Eye (tissue), 1 donor: ENCODE measurements around the gene CDH23.
"Not testable (repeated sequence)": the region's sequence is repeated elsewhere in the genome, so short reads cannot be mapped to it uniquely, and the experiment has no call there.

Source experiments
- DNase-seq: peaks from one replicate; pipeline ENCODE4 v3.0.0-alpha.2; 2015

Gene CDH23

DNA sequence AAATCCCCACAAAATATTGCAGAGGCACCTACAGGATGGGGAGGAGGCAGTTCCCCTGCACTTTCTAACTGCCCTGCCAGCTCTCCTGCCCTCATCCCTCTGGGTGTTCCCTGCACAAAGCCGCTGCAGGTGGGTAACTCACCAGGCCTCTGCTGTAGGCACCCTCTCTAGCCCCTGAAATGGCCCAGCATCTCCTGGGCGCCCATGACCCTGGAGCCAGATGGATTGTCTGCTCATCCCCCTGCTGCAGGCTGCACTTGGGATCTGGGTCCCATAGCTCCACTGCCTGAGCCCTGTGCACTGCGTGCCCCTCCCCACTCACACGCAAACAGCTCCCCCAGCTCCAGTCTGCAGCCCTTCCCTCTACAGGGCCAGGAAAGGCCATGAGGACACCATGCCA lies 192.0 kb downstream of the CDH23 start:
- no peak for DNase-seq

- DNase-seq, result no peak
These were observed 193.2 kb downstream of the CDH23 start for GRCh38 chr10:71589617-71590551.

- no peak for DNase-seq
These were observed 194.1 kb downstream of the CDH23 start for GRCh38 chr10:71590781-71591350.

- no peak for DNase-seq
These were observed 198.3 kb downstream of the CDH23 start for GRCh38 chr10:71594934-71595571.

- no peak for DNase-seq
These were observed 198.9 kb downstream of the CDH23 start for GRCh38 chr10:71595649-71596048.

GRCh38 chr10:71596127-71596526 lies 199.4 kb downstream of the CDH23 start:
- DNase-seq, result no peak

GRCh38 chr10:71596759-71597158 lies 200.0 kb downstream of the CDH23 start:
- DNase-seq, result no peak

GRCh38 chr10:71597821-71598498 lies 201.2 kb downstream of the CDH23 start:
- DNase-seq, result no peak

DNA sequence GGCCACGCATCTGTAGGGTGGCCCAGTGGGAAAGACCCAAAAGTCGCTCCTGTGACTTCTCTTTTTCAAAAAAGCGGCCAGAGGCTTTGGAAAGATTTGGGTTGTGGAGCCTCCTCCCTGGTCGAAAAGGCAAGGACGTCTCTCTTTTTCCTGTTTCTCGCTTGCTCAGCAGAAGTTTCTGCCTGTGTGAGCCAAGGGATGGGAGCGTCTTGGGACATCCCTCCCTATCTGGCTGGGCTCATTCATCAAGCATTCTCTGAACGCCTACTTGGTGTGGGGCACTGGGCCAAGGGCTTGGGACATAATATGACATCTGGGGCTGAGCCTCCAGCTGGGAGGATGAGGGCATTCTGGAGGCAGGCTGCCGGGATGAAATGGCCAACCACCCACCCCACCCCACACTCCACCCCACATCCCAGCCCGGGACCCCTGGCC lies 201.9 kb downstream of the CDH23 start:
- DNase-seq, result no peak

- DNase-seq, result no peak
These were observed 202.8 kb downstream of the CDH23 start for GRCh38 chr10:71599518-71599917.

DNA sequence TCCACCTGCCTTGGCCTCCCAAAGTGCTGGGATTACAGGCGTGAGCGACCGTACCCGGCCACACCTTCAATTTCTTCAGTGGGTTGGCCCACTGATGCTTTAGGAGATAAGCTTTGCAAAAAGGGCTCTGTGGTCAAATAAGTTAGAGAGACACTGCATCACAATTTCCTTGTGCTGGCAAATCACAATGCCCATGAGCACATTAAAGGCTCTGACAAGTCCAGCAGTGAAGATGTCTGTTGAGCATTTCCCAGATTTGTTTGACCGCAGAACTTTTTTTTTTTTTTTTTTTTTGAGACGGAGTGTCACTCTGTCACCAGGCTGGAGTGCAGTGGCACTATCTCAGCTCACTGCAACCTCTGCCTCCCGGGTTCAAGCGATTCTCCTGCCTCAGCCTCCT lies 203.5 kb downstream of the CDH23 start:
- not testable (repeated sequence) for DNase-seq

DNA sequence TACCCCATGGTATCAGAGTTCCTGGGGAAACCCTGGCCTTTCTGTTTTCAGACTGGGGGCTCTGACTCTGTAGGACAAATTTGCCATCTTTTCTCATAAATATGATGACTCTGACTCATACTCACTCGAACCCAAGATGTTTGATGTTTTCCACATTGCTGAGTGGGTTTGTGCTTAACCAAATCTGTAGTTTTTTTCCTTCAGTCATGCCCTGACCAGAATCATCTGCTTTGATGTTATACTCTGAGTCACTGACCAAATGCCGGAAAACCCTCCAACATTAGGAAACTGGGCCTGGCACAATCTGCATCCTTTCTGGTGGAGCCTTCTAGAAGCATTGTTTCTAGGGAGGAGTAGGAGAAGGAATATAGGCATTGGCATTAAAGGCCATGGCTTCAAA lies 204.1 kb downstream of the CDH23 start:
- DNase-seq, result no peak

GRCh38 chr10:71601273-71601672 lies 204.6 kb downstream of the CDH23 start:
- no peak for DNase-seq

DNA sequence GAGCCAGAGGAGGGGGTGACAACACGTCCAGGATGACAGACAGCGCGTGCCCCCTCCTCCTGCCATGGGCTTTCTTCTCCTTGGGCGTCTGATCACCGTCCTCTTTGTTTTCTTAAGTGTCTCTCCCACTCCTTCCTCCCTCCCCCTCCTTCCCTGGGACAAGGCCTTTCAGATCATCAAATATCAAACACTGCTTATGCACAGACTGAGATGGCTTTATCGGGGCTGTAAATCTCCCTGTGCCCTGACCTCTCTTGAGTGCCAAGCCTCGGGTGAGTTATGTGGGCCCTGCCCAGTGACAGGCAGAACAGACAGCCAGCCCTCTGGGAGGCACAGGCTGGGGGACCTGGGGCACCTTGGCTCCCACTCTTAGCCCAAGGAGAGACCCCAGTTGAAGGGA lies 206.4 kb downstream of the CDH23 start:
- no peak for DNase-seq

DNA sequence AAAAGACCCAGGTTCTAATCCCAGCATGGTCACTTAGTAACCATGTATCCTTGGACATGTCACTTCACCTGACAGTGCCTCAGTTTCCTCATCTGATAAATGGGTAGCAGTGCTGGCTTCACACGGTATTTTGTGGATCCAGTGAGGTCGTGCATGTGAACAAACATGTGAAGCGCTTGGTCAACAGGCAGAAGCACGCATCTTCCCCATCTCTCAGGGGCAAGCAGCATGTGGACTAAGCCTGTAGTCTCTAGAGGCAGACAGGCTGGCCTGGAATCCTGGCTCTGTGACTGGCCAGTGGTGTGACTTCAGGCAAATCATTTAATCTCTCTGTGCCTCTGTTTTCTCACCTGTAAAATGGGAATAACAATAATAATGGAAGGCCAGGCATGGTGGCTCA lies 207.0 kb downstream of the CDH23 start:
- DNase-seq, result no peak

GRCh38 chr10:71604324-71605018 lies 207.8 kb downstream of the CDH23 start:
- DNase-seq, result no peak

GRCh38 chr10:71605263-71605962 lies 208.7 kb downstream of the CDH23 start:
- no peak for DNase-seq

DNA sequence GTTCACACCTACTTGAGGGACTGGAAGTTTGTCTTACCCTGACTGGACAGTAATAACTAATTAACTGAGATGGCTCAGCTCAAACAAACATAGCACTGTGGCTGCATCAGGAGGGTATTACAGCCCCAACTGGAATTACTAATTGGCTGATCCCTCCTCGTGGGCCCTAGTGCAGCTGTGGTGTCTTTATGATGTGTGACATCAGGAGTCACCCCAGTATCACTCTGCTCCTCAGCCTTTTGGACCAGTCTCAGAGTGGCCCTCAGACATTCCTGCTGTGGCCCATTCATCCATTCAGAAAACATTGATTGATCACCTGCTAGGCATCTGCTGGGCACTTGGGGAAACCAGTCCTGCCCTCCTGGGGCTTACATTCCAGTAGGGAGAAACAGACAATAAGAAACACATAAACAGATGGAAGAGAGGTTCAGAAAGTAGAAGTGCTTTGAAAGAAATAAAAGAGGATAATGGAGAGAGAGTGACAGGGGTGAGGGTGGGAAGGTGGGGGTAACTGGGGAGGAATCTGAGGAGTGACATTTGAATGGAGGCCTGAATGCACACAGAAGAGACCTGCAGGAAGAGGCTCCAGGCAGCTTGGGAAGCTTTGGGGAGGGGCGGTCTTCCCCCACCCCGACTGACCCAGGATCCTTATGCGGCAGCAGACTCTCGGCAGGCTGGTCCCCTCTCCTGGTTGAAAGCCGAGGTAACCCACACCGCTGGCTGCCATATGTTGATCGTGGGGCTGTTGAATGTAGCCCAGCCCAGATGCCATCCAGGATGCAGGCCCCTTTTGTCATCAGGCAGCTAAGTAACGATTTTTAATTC lies 209.7 kb downstream of the CDH23 start:
- no peak for DNase-seq

GRCh38 chr10:71607082-71607443 lies 210.3 kb downstream of the CDH23 start:
- DNase-seq, result no peak

DNA sequence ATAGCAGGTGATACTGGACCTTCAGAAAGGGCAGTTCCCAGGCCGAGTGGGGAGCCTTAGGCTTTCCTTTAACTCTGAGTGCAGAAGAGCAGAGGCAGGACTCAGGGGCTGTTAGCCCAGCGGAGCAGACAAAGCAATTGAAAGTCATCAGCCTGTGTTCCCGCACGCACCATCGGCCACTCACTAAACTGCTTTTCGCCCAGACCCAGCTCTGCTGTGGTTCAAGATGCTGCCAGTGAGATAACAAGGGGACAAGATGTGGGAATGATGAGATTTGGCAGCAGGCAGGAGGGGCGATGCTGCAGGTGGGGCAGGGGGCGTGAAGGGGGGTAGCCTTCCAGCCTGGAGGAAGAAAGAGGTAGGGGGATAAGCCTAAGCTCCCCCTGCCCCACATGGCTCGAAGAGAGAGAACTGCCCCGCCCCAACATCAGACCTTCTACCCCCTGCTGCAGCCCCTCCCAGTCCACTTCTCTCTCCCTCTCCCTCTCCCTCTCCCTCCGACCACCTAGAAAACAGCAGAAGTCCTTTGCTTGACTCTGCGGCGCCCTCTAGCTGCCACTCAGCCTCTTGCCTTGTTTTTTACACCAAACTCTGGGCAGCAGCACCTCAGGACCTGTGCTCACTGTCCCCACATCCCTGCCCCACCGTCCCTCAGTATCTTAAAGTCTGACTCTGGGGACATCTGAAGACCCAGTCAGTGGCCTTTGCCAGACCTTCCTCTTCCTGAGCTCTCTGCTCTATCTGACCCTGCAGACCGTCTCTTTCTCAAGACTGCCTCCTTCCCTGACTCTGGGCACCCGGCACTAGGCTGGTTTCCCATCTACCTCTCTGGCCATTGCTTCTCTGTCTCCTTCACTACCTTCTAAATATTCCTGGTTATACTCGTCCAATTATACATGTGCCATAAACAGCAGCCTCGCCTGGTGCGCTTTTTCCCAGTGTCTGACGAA lies 212.4 kb downstream of the CDH23 start:
- peak; percentile 96 for DNase-seq
